Thoracic aorta (tissue), 2 donors: ENCODE measurements around the gene CUX1. TPM values are rescaled to one million over a fixed set of nuclear protein-coding genes. Genes with fewer than 3 reads are reported as not detected.

Experiments used
- ATAC-seq: fragments of 150-250 bp; one replicate; pipeline ENCODE4 v1.8.0; 2017; ENCODE audit warnings: low read depth; ENCODE audit not compliant: insufficient number of reproducible peaks, low FRiP score
- DNase-seq: peaks from one replicate; pipeline ENCODE4 v3.0.0-alpha.2; 2020; ENCODE audit warnings: low spot score
- H3K27ac ChIP-seq, 2 donors: fragments of 200-600 bp; sonication (generic); 1 replicate in 1 of 2; 2 replicates in 1 of 2; pipeline ENCODE4 v1.5.1; 2016; ENCODE audit warnings: mild to moderate bottlenecking in 2 of 2, moderate library complexity in 2 of 2
- H3K27me3 ChIP-seq: fragments of 200-600 bp; sonication (generic); replicated peaks from 2 replicates; pipeline ENCODE4 v1.6.0; 2016; ENCODE audit warnings: mild to moderate bottlenecking; ENCODE audit not compliant: insufficient read depth
- H3K36me3 ChIP-seq: fragments of 200-600 bp; sonication (generic); one replicate; pipeline ENCODE4 v1.5.1; 2016
- H3K4me1 ChIP-seq, 2 donors: fragments of 200-600 bp; sonication (generic); 1 replicate in 1 of 2; 2 replicates in 1 of 2; pipeline versions ENCODE4 v1.5.1 to v1.6.0; 2016; ENCODE audit warnings: low read depth in 2 of 2, mild to moderate bottlenecking in 1 of 2; ENCODE audit not compliant: control insufficient read depth in 1 of 2
- H3K4me3 ChIP-seq: fragments of 200-600 bp; sonication (generic); 2 replicates; pipeline ENCODE4 v1.5.1; 2016; ENCODE audit warnings: mild to moderate bottlenecking
- H3K9me3 ChIP-seq: fragments of 200-600 bp; sonication (generic); 2 replicates; pipeline ENCODE4 v1.5.1; 2016
- total RNA-seq, 2 donors: library from RNA; depleted of rRNA; stranded (reverse); fragments of >200 nt; gene quantifications; one replicate each; pipeline versions ENCODE4 v1.1.0 to v1.2.3, GENCODE V29; 2016
- TF ChIP-seq, protein P1 (sequence below): fragments of 200-600 bp; sonication (generic); IDR thresholded peaks from one replicate; pipeline ENCODE4 v1.5.1; 2019; ENCODE audit warnings: antibody characterized with exemption

The CUX1 gene
- total RNA-seq, 2 donors from 2014 or later: 85.0 to 179 TPM

DNA sequence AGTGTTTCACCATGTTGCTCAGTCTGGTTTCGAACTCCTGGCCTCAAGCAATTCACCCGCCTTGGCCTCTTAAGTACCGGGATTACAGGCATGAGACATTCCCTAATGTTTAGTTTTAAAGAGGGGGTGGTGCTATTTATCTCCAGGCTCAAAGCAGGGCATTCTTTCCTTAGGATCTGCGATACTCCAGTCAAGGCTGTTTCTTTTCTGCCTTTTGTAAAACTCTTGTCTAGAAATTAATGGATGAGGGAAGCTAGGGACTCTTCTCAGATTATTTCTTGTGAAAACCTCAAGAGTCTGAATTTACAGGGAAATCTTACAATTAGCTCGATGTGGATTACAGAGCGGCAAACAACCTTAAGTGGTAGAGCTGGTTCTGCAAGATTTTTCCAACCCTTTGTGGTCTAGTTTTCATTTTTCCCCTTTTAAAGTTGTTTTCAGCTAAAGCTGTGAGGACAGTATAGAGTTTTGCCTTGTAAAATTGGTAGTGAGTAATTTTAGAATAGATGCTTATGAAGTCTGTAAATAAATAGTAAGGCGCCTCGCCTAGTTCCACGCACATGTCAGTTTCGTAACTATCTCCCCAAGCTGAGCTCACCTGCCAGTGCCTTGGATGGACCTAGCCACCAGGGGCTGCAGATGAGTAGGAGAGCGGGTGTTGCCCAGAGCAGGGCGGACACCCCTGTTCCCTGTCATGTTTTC, 53.1 kb downstream of the CUX1 start:
- DNase-seq (no peak), ATAC-seq (no peak)
- TF ChIP-seq, protein P1, sequence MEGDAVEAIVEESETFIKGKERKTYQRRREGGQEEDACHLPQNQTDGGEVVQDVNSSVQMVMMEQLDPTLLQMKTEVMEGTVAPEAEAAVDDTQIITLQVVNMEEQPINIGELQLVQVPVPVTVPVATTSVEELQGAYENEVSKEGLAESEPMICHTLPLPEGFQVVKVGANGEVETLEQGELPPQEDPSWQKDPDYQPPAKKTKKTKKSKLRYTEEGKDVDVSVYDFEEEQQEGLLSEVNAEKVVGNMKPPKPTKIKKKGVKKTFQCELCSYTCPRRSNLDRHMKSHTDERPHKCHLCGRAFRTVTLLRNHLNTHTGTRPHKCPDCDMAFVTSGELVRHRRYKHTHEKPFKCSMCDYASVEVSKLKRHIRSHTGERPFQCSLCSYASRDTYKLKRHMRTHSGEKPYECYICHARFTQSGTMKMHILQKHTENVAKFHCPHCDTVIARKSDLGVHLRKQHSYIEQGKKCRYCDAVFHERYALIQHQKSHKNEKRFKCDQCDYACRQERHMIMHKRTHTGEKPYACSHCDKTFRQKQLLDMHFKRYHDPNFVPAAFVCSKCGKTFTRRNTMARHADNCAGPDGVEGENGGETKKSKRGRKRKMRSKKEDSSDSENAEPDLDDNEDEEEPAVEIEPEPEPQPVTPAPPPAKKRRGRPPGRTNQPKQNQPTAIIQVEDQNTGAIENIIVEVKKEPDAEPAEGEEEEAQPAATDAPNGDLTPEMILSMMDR: no peak
- no peaks in the 10 kb centered on the region for H3K27me3 ChIP-seq
- H3K4me1 ChIP-seq: peaks cover 10 to 18% of the 10 kb centered on the region in 2 donors
- H3K9me3 ChIP-seq: no peaks in the 10 kb centered on the region
- H3K4me3 ChIP-seq: no peak overlapping the region
- H3K36me3 ChIP-seq: no peaks in the 10 kb centered on the region
- no peak overlapping the region for H3K27ac ChIP-seq

DNA sequence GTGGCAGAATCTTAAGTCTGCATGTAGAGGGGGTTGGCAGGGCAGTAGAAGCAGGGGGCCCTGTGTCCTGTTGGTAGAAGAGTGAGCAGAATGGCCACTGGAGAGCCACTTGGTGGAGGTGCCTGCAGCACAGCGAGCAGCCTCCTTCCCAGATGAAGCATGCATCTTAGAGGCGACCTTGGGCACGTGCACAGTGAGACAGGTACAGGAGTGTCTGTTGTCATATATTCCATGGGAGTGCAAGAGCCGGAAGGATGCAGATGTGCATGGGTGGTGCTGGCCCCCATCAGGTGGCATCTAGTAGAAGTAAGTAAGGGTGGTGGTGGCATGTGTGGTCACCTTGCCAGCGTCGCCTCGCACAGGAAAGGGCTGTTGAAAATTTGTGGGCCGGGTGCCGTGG, 53.9 kb downstream of the CUX1 start:
- H3K27ac ChIP-seq: no peak overlapping the region
- H3K36me3 ChIP-seq: no peaks in the 10 kb centered on the region
- no peak overlapping the region for H3K4me3 ChIP-seq
- H3K4me1 ChIP-seq: peaks cover 11 to 20% of the 10 kb centered on the region in 2 donors
- DNase-seq (no peak), ATAC-seq (no peak)
- TF ChIP-seq, protein P1: no peak
- no peaks in the 10 kb centered on the region for H3K27me3 ChIP-seq
- H3K9me3 ChIP-seq: no peaks in the 10 kb centered on the region

DNA sequence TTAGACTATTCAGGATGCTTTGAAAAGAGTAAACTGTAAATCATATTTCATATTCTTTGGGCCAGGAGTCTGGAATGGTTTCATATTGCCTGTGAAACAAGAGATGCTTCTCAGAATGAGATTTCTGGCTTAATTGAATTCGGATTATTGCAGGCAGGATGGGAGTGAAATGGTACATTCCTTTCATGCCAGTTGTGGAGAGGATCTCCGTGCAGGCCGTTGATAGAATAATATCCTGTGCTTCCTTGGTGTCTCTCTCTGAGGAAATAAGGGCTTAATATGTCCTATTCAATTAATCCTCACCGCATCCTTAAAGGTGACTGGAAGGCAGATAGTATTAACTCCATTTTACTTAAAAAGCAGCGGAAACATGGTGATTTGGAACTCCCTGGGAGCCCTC, 56.6 kb downstream of the CUX1 start:
- no peak for ATAC-seq
- Histone ChIP-seq H3K4me3 (no peak overlapping the region), H3K27ac (no peak overlapping the region), H3K27me3 (no peaks in the 10 kb centered on the region), H3K4me1 (peaks cover 4 to 20% of the 10 kb centered on the region in 2 donors), H3K36me3 (no peaks in the 10 kb centered on the region), H3K9me3 (no peaks in the 10 kb centered on the region)
- DNase-seq: no peak
- TF ChIP-seq, protein P1: no peak

DNA sequence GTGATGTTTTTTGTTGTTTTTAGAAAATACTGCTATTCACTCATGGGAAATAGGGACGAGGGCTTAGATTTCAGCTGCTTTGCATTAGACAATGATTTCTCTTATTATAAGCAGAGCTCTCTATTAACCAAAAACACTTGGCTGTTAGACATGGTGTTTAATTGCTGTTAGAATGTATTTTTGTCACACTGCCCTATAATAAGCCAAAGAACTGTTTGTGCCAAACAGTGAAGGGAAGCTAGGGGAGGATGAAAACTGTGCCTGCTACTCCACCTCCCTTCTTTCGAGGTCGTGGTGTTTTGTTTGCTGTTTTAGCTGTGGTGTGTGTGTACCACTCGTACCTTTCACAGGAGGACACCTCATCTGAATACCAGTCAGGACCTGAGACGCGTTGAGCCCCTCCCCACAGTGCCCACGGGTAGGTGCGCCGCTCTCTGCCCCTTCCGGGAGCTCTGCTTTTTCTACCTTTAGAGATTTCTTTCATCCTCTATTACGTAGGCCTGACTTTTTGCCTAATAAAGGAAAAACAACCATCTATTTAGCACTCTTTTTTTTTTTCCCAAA, 57.9 kb downstream of the CUX1 start:
- ATAC-seq: no peak
- H3K27ac ChIP-seq: no peak overlapping the region

DNA sequence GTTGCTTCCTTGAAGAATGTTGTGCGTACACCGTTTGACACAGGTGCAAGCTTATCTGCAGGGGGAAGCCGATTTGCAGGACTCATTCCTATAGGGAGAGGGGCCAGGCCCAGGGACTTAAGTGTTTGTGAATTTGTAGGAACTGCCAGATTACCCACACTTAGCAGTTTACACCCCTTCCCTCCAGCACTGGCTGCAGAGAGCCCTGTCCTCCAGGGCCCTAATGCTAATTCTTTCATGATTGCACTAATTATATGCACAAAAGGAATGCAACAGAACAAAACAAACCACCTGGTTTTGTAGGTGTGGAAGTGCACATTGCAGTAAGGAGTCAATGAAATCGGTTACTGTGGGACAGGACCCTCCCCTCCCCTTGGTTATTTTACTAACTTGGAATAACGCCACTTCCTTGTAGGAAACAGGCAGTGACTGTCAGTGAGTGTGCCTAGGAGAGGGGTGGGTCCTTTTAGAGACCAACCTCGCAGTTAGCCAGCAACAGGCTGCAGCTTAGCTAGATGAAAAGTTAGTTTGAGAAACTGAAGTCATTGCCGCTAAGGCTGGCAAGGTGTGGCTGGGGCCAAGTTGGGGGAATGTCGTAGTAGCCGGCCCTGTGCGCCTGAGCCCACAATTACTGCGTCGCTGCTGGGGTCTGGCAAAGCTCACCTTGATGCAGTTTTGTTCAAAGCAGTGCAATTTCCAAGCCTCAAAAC, 60.6 kb downstream of the CUX1 start:
- H3K27me3 ChIP-seq: no peaks in the 10 kb centered on the region
- TF ChIP-seq, protein P1: no peak
- peaks cover 32 to 47% of the 10 kb centered on the region in 2 donors for H3K4me1 ChIP-seq
- no peaks in the 10 kb centered on the region for H3K36me3 ChIP-seq
- ATAC-seq (no peak), DNase-seq (no peak)
- H3K9me3 ChIP-seq: no peaks in the 10 kb centered on the region
- no peak overlapping the region for H3K4me3 ChIP-seq
- no peak overlapping the region for H3K27ac ChIP-seq

More for the DNA sequence above, 57.9 kb downstream of the CUX1 start:
- H3K4me1 ChIP-seq: peaks cover 13 to 22% of the 10 kb centered on the region in 2 donors
- H3K36me3 ChIP-seq: no peaks in the 10 kb centered on the region
- H3K4me3 ChIP-seq: no peak overlapping the region
- DNase-seq: no peak
- no peaks in the 10 kb centered on the region for H3K9me3 ChIP-seq
- TF ChIP-seq, protein P1: no peak
- no peaks in the 10 kb centered on the region for H3K27me3 ChIP-seq
